Endothelial cell (in vitro differentiated cells): ENCODE results near the gene CDH23. TPM values are rescaled to one million over a fixed set of nuclear protein-coding genes. Genes with fewer than 3 reads are reported as not detected.

ENCODE experiments used
- DNase-seq: peaks from one replicate; pipeline ENCODE4 v3.0.0; 2021; ENCODE audit warnings: low spot score
- H3K27ac Mint-ChIP-seq: one replicate; pipeline ENCODE4 v1.8.0; 2021; ENCODE audit warnings: mixed read lengths, inconsistent platforms; ENCODE audit not compliant: unreplicated experiment
- H3K27me3 Mint-ChIP-seq: one replicate; pipeline ENCODE4 v1.8.0; 2021; ENCODE audit warnings: mild to moderate bottlenecking, moderate library complexity, mixed read lengths, inconsistent platforms; ENCODE audit not compliant: unreplicated experiment
- H3K36me3 Mint-ChIP-seq: one replicate; pipeline ENCODE4 v1.8.0; 2021; ENCODE audit warnings: mild to moderate bottlenecking, low read depth, mixed read lengths, inconsistent platforms; ENCODE audit not compliant: unreplicated experiment
- H3K4me1 Mint-ChIP-seq: one replicate; pipeline ENCODE4 v1.8.0; 2021; ENCODE audit warnings: mild to moderate bottlenecking, mixed read lengths, inconsistent platforms; ENCODE audit not compliant: unreplicated experiment
- H3K4me3 Mint-ChIP-seq: one replicate; pipeline ENCODE4 v1.8.0; 2021; ENCODE audit warnings: mild to moderate bottlenecking, mixed read lengths, inconsistent platforms; ENCODE audit not compliant: unreplicated experiment
- H3K9me3 Mint-ChIP-seq: one replicate; pipeline ENCODE4 v1.8.0; 2021; ENCODE audit warnings: mixed read lengths, inconsistent platforms; ENCODE audit not compliant: unreplicated experiment
- CTCF ChIP-seq: fragments of 200-600 bp; sonication (generic); IDR thresholded peaks from one replicate; pipeline ENCODE4 v1.5.0; 2021; ENCODE audit warnings: antibody characterized with exemption; ENCODE audit not compliant: unreplicated experiment
- total RNA-seq: library from RNA; stranded (reverse); fragmentation: NEBNext Ultra II Directional; extraction: Animal tissue kit (Norgen Biotek cat#: 25700); gene quantifications from one replicate; pipeline ENCODE4 v1.2.1, GENCODE V29; 2021; ENCODE audit not compliant: unreplicated experiment

CDH23 gene
- total RNA-seq, 1 donor from 2014 or later, result 0.54 TPM

GRCh38 chr10:71587941-71588573 is 191.3 kb downstream of the CDH23 start:
- Mint-ChIP-seq H3K27ac (no peak overlapping the region), H3K9me3 (no peaks in the 10 kb centered on the region), H3K36me3 (no peaks in the 10 kb centered on the region), H3K4me3 (no peak overlapping the region), H3K27me3 (peaks cover 2% of the 10 kb centered on the region), H3K4me1 (no peaks in the 10 kb centered on the region)
- no peak for DNase-seq
- TF ChIP-seq CTCF, result no peak

- no peak for TF ChIP-seq CTCF
- no peak for DNase-seq
- Mint-ChIP-seq H3K4me1 (no peaks in the 10 kb centered on the region), H3K27me3 (no peaks in the 10 kb centered on the region), H3K4me3 (no peak overlapping the region), H3K27ac (no peak overlapping the region), H3K9me3 (no peaks in the 10 kb centered on the region), H3K36me3 (no peaks in the 10 kb centered on the region)
These were observed 192.0 kb downstream of the CDH23 start for GRCh38 chr10:71588685-71589084.

GRCh38 chr10:71589617-71590551 is 193.2 kb downstream of the CDH23 start:
- H3K36me3 Mint-ChIP-seq, result no peaks in the 10 kb centered on the region
- no peaks in the 10 kb centered on the region for H3K4me1 Mint-ChIP-seq
- peaks cover under 1% of the 10 kb centered on the region for H3K27me3 Mint-ChIP-seq
- no peak overlapping the region for H3K4me3 Mint-ChIP-seq
- no peak for TF ChIP-seq CTCF
- H3K27ac Mint-ChIP-seq, result no peak overlapping the region
- no peaks in the 10 kb centered on the region for H3K9me3 Mint-ChIP-seq
- DNase-seq, result no peak

- DNase-seq, result no peak
- Mint-ChIP-seq H3K4me3 (no peak overlapping the region), H3K4me1 (no peaks in the 10 kb centered on the region), H3K27me3 (peaks cover 3% of the 10 kb centered on the region), H3K9me3 (no peaks in the 10 kb centered on the region), H3K27ac (no peak overlapping the region), H3K36me3 (no peaks in the 10 kb centered on the region)
- no peak for TF ChIP-seq CTCF
These were observed 194.1 kb downstream of the CDH23 start for GRCh38 chr10:71590781-71591350.
